ENCODE data around the gene DMAC2.
"Not testable (repeated sequence)": the region's sequence is repeated elsewhere in the genome, so short reads cannot be mapped to it uniquely, and the experiment has no call there.

DMAC2 gene

GRCh38 chr19:41424335-41425173 is 15.2 kb downstream of the DMAC2 start:
- DNase-seq (ENCODE audit: insufficient read length, low spot score) = no peak

GRCh38 chr19:41422955-41423354 is 16.8 kb downstream of the DMAC2 start:
- FAIRE-seq (no peak), DNase-seq (ENCODE audit: insufficient read length, low spot score) (no peak)

More at GRCh38 chr19:41424335-41425173, 15.2 kb downstream of the DMAC2 start:
- no peak for FAIRE-seq

- FAIRE-seq (no peak), DNase-seq (ENCODE audit: insufficient read length, low spot score) (no peak)
Observed at GRCh38 chr19:41422456-41422855, 17.3 kb downstream of the DMAC2 start.

- no peak for FAIRE-seq
Observed at GRCh38 chr19:41421973-41422372, 17.7 kb downstream of the DMAC2 start.

GRCh38 chr19:41421314-41421713 is 18.4 kb downstream of the DMAC2 start:
- DNase-seq (ENCODE audit: insufficient read length, low spot score) (no peak), FAIRE-seq (no peak)

More at GRCh38 chr19:41421973-41422372, 17.7 kb downstream of the DMAC2 start:
- no peak for DNase-seq (ENCODE audit: insufficient read length, low spot score)

- no peak for FAIRE-seq
- no peak for DNase-seq (ENCODE audit: insufficient read length, low spot score)
Observed at GRCh38 chr19:41420101-41420880, 19.4 kb downstream of the DMAC2 start.

GRCh38 chr19:41416194-41416674 is 23.5 kb downstream of the DMAC2 start:
- no peak for DNase-seq (ENCODE audit: insufficient read length, low spot score)
- FAIRE-seq = no peak

- no peak for FAIRE-seq
- DNase-seq (ENCODE audit: insufficient read length, low spot score) = no peak
Observed at GRCh38 chr19:41415154-41415571, 24.5 kb downstream of the DMAC2 start.

GRCh38 chr19:41414461-41414860 is 25.3 kb downstream of the DMAC2 start:
- FAIRE-seq = no peak

GRCh38 chr19:41413947-41414346 is 25.8 kb downstream of the DMAC2 start:
- no peak for FAIRE-seq
- DNase-seq (ENCODE audit: insufficient read length, low spot score) = no peak

More at GRCh38 chr19:41414461-41414860, 25.3 kb downstream of the DMAC2 start:
- no peak for DNase-seq (ENCODE audit: insufficient read length, low spot score)

GRCh38 chr19:41412953-41413352 is 26.8 kb downstream of the DMAC2 start:
- FAIRE-seq = peak; percentile 48
- DNase-seq (ENCODE audit: insufficient read length, low spot score) = no peak

GRCh38 chr19:41411968-41412265 is 27.8 kb downstream of the DMAC2 start:
- FAIRE-seq = no peak

GRCh38 chr19:41411100-41411967 is 28.4 kb downstream of the DMAC2 start:
- no peak for DNase-seq (ENCODE audit: insufficient read length, low spot score)
- FAIRE-seq = no peak

More at GRCh38 chr19:41411968-41412265, 27.8 kb downstream of the DMAC2 start:
- DNase-seq (ENCODE audit: insufficient read length, low spot score) = no peak

GRCh38 chr19:41410336-41411054 is 29.2 kb downstream of the DMAC2 start:
- FAIRE-seq (no peak), DNase-seq (ENCODE audit: insufficient read length, low spot score) (no peak)

GRCh38 chr19:41409288-41409687 is 30.4 kb downstream of the DMAC2 start:
- FAIRE-seq (no peak), DNase-seq (ENCODE audit: insufficient read length, low spot score) (peak; percentile 30)

- not testable (repeated sequence) for DNase-seq (ENCODE audit: insufficient read length, low spot score); FAIRE-seq
Observed at GRCh38 chr19:41408846-41409245, 30.9 kb downstream of the DMAC2 start.

- DNase-seq (ENCODE audit: insufficient read length, low spot score) = no peak
- no peak for FAIRE-seq
Observed at GRCh38 chr19:41408256-41408655, 31.5 kb downstream of the DMAC2 start.

- DNase-seq (ENCODE audit: insufficient read length, low spot score) = no peak
- FAIRE-seq = no peak
Observed at GRCh38 chr19:41407271-41407670, 32.4 kb downstream of the DMAC2 start.

GRCh38 chr19:41405776-41406175 is 33.9 kb downstream of the DMAC2 start:
- FAIRE-seq (no peak), DNase-seq (ENCODE audit: insufficient read length, low spot score) (no peak)

Measured in HTR-8/SVneo (cell line).